CD4-positive, alpha-beta T cell treated with Interferon gamma for 1 hour (primary cell): ENCODE data around the gene PUSL1.

Experiments
- DNase-seq: peaks from one replicate; pipeline ENCODE4 v3.0.0-alpha.2; 2020

The PUSL1 gene

GRCh38 chr1:1356796-1357401 lies 48.5 kb downstream of the PUSL1 start:
- DNase-seq, result no peak

- no peak for DNase-seq
Measured at GRCh38 chr1:1357871-1358432, 49.6 kb downstream of the PUSL1 start.

GRCh38 chr1:1358433-1359271 lies 50.3 kb downstream of the PUSL1 start, which contains the start of gene MXRA8:
MXRA8 (minus strand) TSS chr1:1358555; CDS start chr1:1358504, 51 bp downstream.
- DNase-seq, result peak; percentile 16

- no peak for DNase-seq
Measured at GRCh38 chr1:1359308-1359663, 50.9 kb downstream of the PUSL1 start.

- no peak for DNase-seq
Measured at GRCh38 chr1:1359664-1360468, 51.5 kb downstream of the PUSL1 start.

GRCh38 chr1:1360506-1361169 lies 52.2 kb downstream of the PUSL1 start:
- no peak for DNase-seq
